SK-N-SH (cell line): ENCODE data around the gene NFKB2. TPM values are rescaled to one million over a fixed set of nuclear protein-coding genes. Genes with fewer than 3 reads are reported as not detected.

Experiments used
- CTCF ChIA-PET: fragments of 300-600, 350-600 bp; formaldehyde crosslinking; extraction: SDS; loops from one replicate; lab custom pipeline; 2021; lab: Yijun Ruan, JAX
- POLR2A ChIA-PET: fragments of 350-600 bp; sonication (Branson Sonifier 250); formaldehyde crosslinking; extraction: SDS; loops from one replicate; lab custom pipeline; 2020; ENCODE audit warnings: antibody characterized with exemption, inconsistent platforms; lab: Yijun Ruan, JAX
- DNase-seq: peaks from one replicate; pipeline ENCODE4 v3.0.0; 2012
- H2AFZ ChIP-seq: fragments of 200-600 bp; sonication (generic); 2 replicates; pipeline ENCODE4 v1.8.1; 2016; ENCODE audit warnings: antibody characterized with exemption, mild to moderate bottlenecking, low read depth
- H3F3A ChIP-seq: fragments of 200-600 bp; sonication (generic); replicated peaks from 2 replicates; pipeline ENCODE3; 2016; ENCODE audit warnings: antibody characterized with exemption, mild to moderate bottlenecking; ENCODE audit not compliant: insufficient read depth
- H3K27ac ChIP-seq, 2 experiments: fragments of 200-500 bp in 1 of 2; fragments of 200-600 bp in 1 of 2; sonication (Bioruptor generic) in 1 of 2; sonication (generic), shearing (Covaris generic) in 1 of 2; 2 replicates each; pipeline versions ENCODE4 v1.5.1 to v1.6.1; 2014 to 2016; ENCODE audit warnings: low read depth in 2 of 2, inconsistent platforms in 1 of 2, low read length in 1 of 2, mild to moderate bottlenecking in 1 of 2, mixed read lengths in 1 of 2
- H3K27me3 ChIP-seq: fragments of 200-600 bp; sonication (generic), shearing (Covaris generic); 2 replicates; pipeline ENCODE4 v1.6.1; 2016; ENCODE audit warnings: mixed run types; ENCODE audit not compliant: insufficient read depth
- H3K36me3 ChIP-seq, 2 experiments: fragments of 200-500 bp in 1 of 2; fragments of 200-600 bp in 1 of 2; sonication (Bioruptor generic) in 1 of 2; sonication (generic) in 1 of 2; replicated peaks in 1 of 2; 2 replicates each; pipeline versions ENCODE3 to v1.5.1; 2014 to 2016; ENCODE audit warnings: low read length in 1 of 2, mild to moderate bottlenecking in 1 of 2; ENCODE audit not compliant: insufficient read depth in 2 of 2, control insufficient read depth in 1 of 2
- H3K4me1 ChIP-seq, 2 experiments: fragments of 200-500 bp in 1 of 2; fragments of 200-600 bp in 1 of 2; sonication (Bioruptor generic) in 1 of 2; sonication (generic), shearing (Covaris generic) in 1 of 2; 2 replicates each; pipeline versions ENCODE4 v1.5.1 to v1.6.1; 2014 to 2016; ENCODE audit warnings: low read depth in 1 of 2, low read length in 1 of 2, mixed run types in 1 of 2; ENCODE audit not compliant: insufficient read depth in 2 of 2, control insufficient read depth in 1 of 2
- H3K4me2 ChIP-seq: fragments of 200-600 bp; sonication (generic), shearing (Covaris generic); 2 replicates; pipeline ENCODE4 v1.6.1; 2017; ENCODE audit warnings: mixed run types
- H3K4me3 ChIP-seq, 2 experiments: fragments of 200-500 bp in 1 of 2; fragments of 200-600 bp in 1 of 2; sonication (Bioruptor generic) in 1 of 2; sonication (generic), shearing (Covaris generic) in 1 of 2; 2 replicates each; pipeline versions ENCODE4 v1.5.1 to v1.8.1; 2014 to 2016; ENCODE audit warnings: low read depth in 2 of 2, inconsistent platforms in 1 of 2, low read length in 1 of 2, mild to moderate bottlenecking in 1 of 2, mixed read lengths in 1 of 2, moderate library complexity in 1 of 2
- H3K79me2 ChIP-seq: fragments of 200-600 bp; sonication (generic); 2 replicates; pipeline ENCODE4 v1.8.1; 2017; ENCODE audit warnings: mild to moderate bottlenecking; ENCODE audit not compliant: insufficient read depth
- H3K9ac ChIP-seq: fragments of 200-600 bp; sonication (generic); 2 replicates; pipeline ENCODE4 v1.6.1; 2017; ENCODE audit warnings: mixed run types
- H3K9me2 ChIP-seq: fragments of 200-600 bp; sonication (generic); 2 replicates; pipeline ENCODE4 v1.6.1; 2017; ENCODE audit warnings: mixed run types
- H3K9me3 ChIP-seq: fragments of 200-600 bp; sonication (generic); 2 replicates; pipeline ENCODE4 v1.6.1; 2017; ENCODE audit warnings: mixed run types, mild to moderate bottlenecking, moderate library complexity
- H4K20me1 ChIP-seq: fragments of 200-600 bp; sonication (generic); 2 replicates; pipeline ENCODE4 v1.6.1; 2017; ENCODE audit warnings: mild to moderate bottlenecking, mixed run types; ENCODE audit not compliant: insufficient read depth
- EZH2phosphoT487 ChIP-seq: fragments of 200-600 bp; sonication (generic); IDR thresholded peaks from 2 replicates; pipeline ENCODE4 v1.6.1; 2017; ENCODE audit warnings: low read depth, mixed run types, mild to moderate bottlenecking, antibody characterized with exemption, moderate library complexity, borderline replicate concordance
- FOXJ3 ChIP-seq: sonication (generic); formaldehyde crosslinking; IDR thresholded peaks from 2 replicates; pipeline ENCODE4 v1.5.1; 2020; ENCODE audit warnings: mild to moderate bottlenecking, missing genetic modification reagents
- GABPA ChIP-seq: IDR thresholded peaks from 2 replicates; pipeline ENCODE4 v1.4.0; 2012; ENCODE audit warnings: low read depth, mild to moderate bottlenecking
- GATA2 ChIP-seq: sonication (generic); formaldehyde crosslinking; IDR thresholded peaks from 2 replicates; pipeline ENCODE4 v1.5.0; 2020; ENCODE audit warnings: mild to moderate bottlenecking, missing genetic modification reagents
- JUND ChIP-seq: IDR thresholded peaks from 2 replicates; pipeline ENCODE4 v1.4.0; 2012
- MEF2A ChIP-seq: IDR thresholded peaks from 2 replicates; pipeline ENCODE4 v1.4.0; 2012; ENCODE audit warnings: low read depth, borderline replicate concordance
- MXI1 ChIP-seq: IDR thresholded peaks from 2 replicates; pipeline ENCODE4 v1.6.1; 2012; ENCODE audit warnings: mild to moderate bottlenecking, low read depth, low read length, improper control_type of control experiment
- RAD21 ChIP-seq: IDR thresholded peaks from 2 replicates; pipeline ENCODE4 v1.6.1; 2012; ENCODE audit warnings: mild to moderate bottlenecking, low read length
- REST ChIP-seq: IDR thresholded peaks from 2 replicates; pipeline ENCODE4 v1.6.1; 2012; ENCODE audit warnings: mild to moderate bottlenecking, low read depth, low read length, moderate library complexity
- RFX5 ChIP-seq: IDR thresholded peaks from 2 replicates; pipeline ENCODE4 v1.6.1; 2012; ENCODE audit warnings: mild to moderate bottlenecking, improper control_type of control experiment, low read length
- RXRA ChIP-seq: IDR thresholded peaks from 2 replicates; pipeline ENCODE4 v1.4.0; 2012; ENCODE audit warnings: low read depth, mild to moderate bottlenecking, borderline replicate concordance
- SMC3 ChIP-seq: IDR thresholded peaks from 2 replicates; pipeline ENCODE4 v1.6.1; 2012; ENCODE audit warnings: low read depth, low read length, improper control_type of control experiment
- TCF12 ChIP-seq: IDR thresholded peaks from 2 replicates; pipeline ENCODE4 v1.4.0; 2012
- USF1 ChIP-seq: IDR thresholded peaks from 2 replicates; pipeline ENCODE4 v1.4.0; 2012; ENCODE audit warnings: low read depth, borderline replicate concordance
- USF2 ChIP-seq: fragments of 150-350 bp; IDR thresholded peaks from 2 replicates; pipeline ENCODE4 v1.6.1; 2017; ENCODE audit warnings: antibody characterized with exemption, low read length, low read depth, borderline replicate concordance
- YY1 ChIP-seq: IDR thresholded peaks from 2 replicates; pipeline ENCODE4 v1.4.0; 2012; ENCODE audit warnings: low read depth, mild to moderate bottlenecking
- ZBTB33 ChIP-seq: IDR thresholded peaks from 2 replicates; pipeline ENCODE4 v1.4.0; 2012; ENCODE audit warnings: low read depth, borderline replicate concordance
- WGBS: methylation state at CpG from one replicate; pipeline ENCODE4 v1.1.6; 2017; ENCODE audit warnings: low lambda C conversion rate; 5-methylcytosine and 5-hydroxymethylcytosine counted together
- polyA plus RNA-seq, 3 experiments: library from polyadenylated mRNA; depleted of rRNA; stranded (reverse); fragments of >200 nt; gene quantifications; 2 replicates each; pipeline ENCODE4 v1.2.3, GENCODE V29; 2012

Gene NFKB2
- polyA plus RNA-seq, 1 of the 3 experiments (the other 2 are of a cell fraction) = 26.6 TPM

- Histone ChIP-seq H3K9me3 (no peaks in the 10 kb centered on the region), H3K9me2 (no peaks in the 10 kb centered on the region), H3F3A (peaks cover 19% of the 10 kb centered on the region), H3K4me2 (no peak overlapping the region), H2AFZ (no peak overlapping the region), H3K9ac (no peak overlapping the region), H3K4me3 (no peak overlapping the region), H3K36me3 (peaks cover 0 to 21% of the 10 kb centered on the region in 2 experiments), H3K27ac (no peak overlapping the region), H4K20me1 (no peaks in the 10 kb centered on the region), H3K27me3 (no peaks in the 10 kb centered on the region), H3K79me2 (no peaks in the 10 kb centered on the region), H3K4me1 (peaks cover 0 to 28% of the 10 kb centered on the region in 2 experiments; a peak in 2 of 4 replicates)
- no peak for DNase-seq
- WGBS = 95% methylated on average over 8 of the region's 13 CpGs
- TF ChIP-seq GABPA = no peak
- no peak for TF ChIP-seq GATA2 (CRISPR knock-in tag)
- TF ChIP-seq RXRA = no peak
- no peak for TF ChIP-seq EZH2phosphoT487
- no peak for TF ChIP-seq JUND
- TF ChIP-seq ZBTB33 = no peak
- no peak for TF ChIP-seq USF1
- no peak for TF ChIP-seq YY1
- TF ChIP-seq RFX5 = no peak
- TF ChIP-seq MEF2A = no peak
- no peak for TF ChIP-seq FOXJ3 (CRISPR knock-in tag)
- no peak for TF ChIP-seq RAD21
- TF ChIP-seq USF2 = no peak
- TF ChIP-seq SMC3 = no peak
- no peak for TF ChIP-seq REST
- no peak for TF ChIP-seq TCF12
- TF ChIP-seq MXI1 = no peak
- POLR2A ChIA-PET = interaction anchor here (0.9 to 3.3 kb wide), 6 partner anchors 9 to 29 kb away, joined by 4 to 11 read pairs (median 4); partner anchors contain the start of genes C10orf95, CUEDC2 and NFKB2
- CTCF ChIA-PET = interaction anchor here (0.6 to 18.3 kb wide), 22 partner anchors 8 to 270 kb away, joined by 3 to 359 read pairs (median 5); partner anchors contain the start of genes C10orf95, CUEDC2, ELOVL3 and NFKB2
Observed at GRCh38 chr10:102423372-102423968, 28.0 kb downstream of the NFKB2 start.
